ENCODE data around the gene EXTL1.

Gene EXTL1

DNA sequence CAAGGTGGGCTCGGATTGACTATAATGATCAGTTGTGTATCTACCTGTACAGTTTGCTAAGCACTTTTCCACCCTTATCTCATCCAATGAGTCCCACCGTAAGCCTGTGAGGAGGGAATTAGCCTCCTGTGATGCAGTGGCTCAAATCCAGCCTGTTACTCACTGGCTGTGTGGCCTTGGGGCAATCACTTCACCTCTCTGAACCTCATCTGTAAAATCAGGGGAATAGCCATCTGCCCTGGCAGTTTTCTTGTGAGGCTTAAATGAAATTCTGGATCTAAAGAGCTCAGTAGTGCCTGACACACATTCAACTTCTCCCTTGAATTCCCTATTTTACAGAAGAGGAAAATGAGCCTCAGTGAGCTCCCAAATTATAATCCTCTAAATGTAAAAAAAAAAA lies 7.4 kb upstream of the EXTL1 start:
- Mint-ChIP-seq H3K4me1 (peaks cover 10% of the 10 kb centered on the region), H3K36me3 (no peaks in the 10 kb centered on the region)

DNA sequence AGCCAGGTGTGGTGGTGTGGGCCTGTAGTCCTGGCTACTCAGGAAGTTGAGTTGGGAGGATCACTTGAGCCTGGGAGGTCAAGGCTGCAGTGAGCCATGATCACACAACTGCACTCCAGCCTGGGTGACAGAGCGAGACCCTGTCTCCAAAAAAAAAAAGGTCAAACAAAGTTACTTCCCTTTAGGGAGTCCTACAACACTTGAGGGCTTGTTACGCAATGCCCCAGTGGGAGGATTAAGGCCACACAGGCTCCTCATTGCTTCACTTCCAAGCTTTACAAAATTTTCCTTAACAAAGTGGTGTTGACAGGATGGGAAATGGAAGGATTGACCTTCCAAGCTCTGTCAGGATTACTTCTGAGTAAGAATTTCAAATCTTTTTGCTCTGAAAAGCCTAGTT lies 6.2 kb upstream of the EXTL1 start:
- H3K4me1 Mint-ChIP-seq, result peaks cover 5% of the 10 kb centered on the region
- H3K4me3 Mint-ChIP-seq, result no peak overlapping the region
- no peaks in the 10 kb centered on the region for H3K36me3 Mint-ChIP-seq
- H3K27me3 Mint-ChIP-seq, result peaks cover 9% of the 10 kb centered on the region
- no peak overlapping the region for H3K27ac Mint-ChIP-seq
- no peak for ATAC-seq
- no peaks in the 10 kb centered on the region for H3K9me3 Mint-ChIP-seq

More for the DNA sequence above, 7.4 kb upstream of the EXTL1 start:
- H3K27me3 Mint-ChIP-seq, result peaks cover 8% of the 10 kb centered on the region
- no peak for ATAC-seq
- H3K9me3 Mint-ChIP-seq, result no peaks in the 10 kb centered on the region
- no peak overlapping the region for H3K27ac Mint-ChIP-seq
- no peak overlapping the region for H3K4me3 Mint-ChIP-seq

GRCh38 chr1:26016258-26016952 lies 5.2 kb upstream of the EXTL1 start:
- Mint-ChIP-seq H3K36me3 (no peaks in the 10 kb centered on the region), H3K4me3 (no peak overlapping the region), H3K27me3 (peaks cover 12% of the 10 kb centered on the region), H3K4me1 (peaks cover 5% of the 10 kb centered on the region), H3K9me3 (no peaks in the 10 kb centered on the region), H3K27ac (no peak overlapping the region)
- peak; percentile 67 for ATAC-seq

GRCh38 chr1:26016953-26017545 lies 4.5 kb upstream of the EXTL1 start:
- Mint-ChIP-seq H3K27ac (no peak overlapping the region), H3K9me3 (no peaks in the 10 kb centered on the region), H3K36me3 (no peaks in the 10 kb centered on the region), H3K4me1 (peaks cover 5% of the 10 kb centered on the region), H3K27me3 (peaks cover 17% of the 10 kb centered on the region), H3K4me3 (no peak overlapping the region)
- no peak for ATAC-seq

- Mint-ChIP-seq H3K4me3 (no peak overlapping the region), H3K27me3 (peaks cover 17% of the 10 kb centered on the region), H3K36me3 (no peaks in the 10 kb centered on the region), H3K9me3 (no peaks in the 10 kb centered on the region), H3K4me1 (peaks cover 5% of the 10 kb centered on the region), H3K27ac (no peak overlapping the region)
- ATAC-seq, result no peak
These were observed 4.0 kb upstream of the EXTL1 start for GRCh38 chr1:26017606-26018005.

DNA sequence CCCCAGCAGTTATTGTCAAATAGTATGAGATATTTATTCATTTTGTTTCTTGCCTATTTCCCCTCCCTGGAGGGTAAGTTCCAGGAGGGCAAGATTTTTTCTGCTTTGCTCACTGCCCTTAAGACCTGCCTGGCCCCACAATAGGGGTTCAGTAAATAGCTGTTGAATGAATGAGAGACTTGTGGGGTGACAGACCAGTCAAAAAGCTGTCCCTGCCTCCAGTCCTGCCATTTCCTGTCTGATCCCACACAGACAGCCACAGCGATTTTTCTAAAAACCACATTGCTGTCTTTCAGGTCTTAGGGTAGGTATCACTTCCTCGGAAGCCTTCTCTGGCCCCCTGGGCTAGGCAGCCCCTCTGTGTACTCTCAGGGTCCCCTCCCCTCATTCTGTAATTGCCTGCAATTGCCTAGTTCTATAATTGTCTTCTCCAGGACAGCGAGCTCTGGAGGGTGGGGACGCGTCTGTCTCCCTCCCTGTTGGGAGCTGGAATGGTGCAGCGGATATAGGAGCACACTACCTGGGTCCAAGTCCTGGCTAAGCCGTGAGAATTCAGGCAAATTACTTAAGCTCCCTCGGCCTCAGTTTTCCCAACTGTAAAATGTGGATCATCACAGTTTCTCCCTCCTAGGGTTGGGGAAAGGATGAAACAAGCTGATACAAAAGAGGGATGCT lies 1.8 kb upstream of the EXTL1 start:
- H3K4me1 Mint-ChIP-seq, result peaks cover 5% of the 10 kb centered on the region
- H3K27me3 Mint-ChIP-seq, result peaks cover 17% of the 10 kb centered on the region
- ATAC-seq, result no peak
- no peaks in the 10 kb centered on the region for H3K9me3 Mint-ChIP-seq
- H3K4me3 Mint-ChIP-seq, result no peak overlapping the region
- no peaks in the 10 kb centered on the region for H3K36me3 Mint-ChIP-seq
- no peak overlapping the region for H3K27ac Mint-ChIP-seq

DNA sequence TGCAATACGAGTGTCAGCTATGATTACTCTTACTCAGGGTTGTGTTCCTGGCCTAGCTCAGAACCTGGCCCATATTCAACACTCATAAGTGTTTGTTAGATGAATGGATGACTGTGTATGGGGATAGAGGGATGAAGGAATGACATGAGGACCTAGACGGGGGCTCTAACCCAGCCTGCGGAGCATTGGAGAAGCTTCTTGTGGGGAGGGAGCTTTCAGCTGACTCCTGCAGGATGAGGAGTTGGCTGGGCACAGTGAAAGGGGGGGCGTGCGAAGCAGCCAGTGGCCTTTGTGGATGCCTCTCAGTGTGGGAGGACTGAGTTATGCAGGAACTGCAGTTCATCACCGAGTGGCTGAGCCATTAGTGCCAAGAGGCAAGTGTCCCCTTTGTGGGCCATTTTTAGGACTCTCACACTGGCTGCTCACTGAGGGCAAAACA lies 1.2 kb upstream of the EXTL1 start:
- peaks cover 17% of the 10 kb centered on the region for H3K27me3 Mint-ChIP-seq
- H3K4me1 Mint-ChIP-seq, result peaks cover 5% of the 10 kb centered on the region
- no peak for ATAC-seq
- no peaks in the 10 kb centered on the region for H3K36me3 Mint-ChIP-seq
- H3K4me3 Mint-ChIP-seq, result no peak overlapping the region
- no peaks in the 10 kb centered on the region for H3K9me3 Mint-ChIP-seq
- no peak overlapping the region for H3K27ac Mint-ChIP-seq

DNA sequence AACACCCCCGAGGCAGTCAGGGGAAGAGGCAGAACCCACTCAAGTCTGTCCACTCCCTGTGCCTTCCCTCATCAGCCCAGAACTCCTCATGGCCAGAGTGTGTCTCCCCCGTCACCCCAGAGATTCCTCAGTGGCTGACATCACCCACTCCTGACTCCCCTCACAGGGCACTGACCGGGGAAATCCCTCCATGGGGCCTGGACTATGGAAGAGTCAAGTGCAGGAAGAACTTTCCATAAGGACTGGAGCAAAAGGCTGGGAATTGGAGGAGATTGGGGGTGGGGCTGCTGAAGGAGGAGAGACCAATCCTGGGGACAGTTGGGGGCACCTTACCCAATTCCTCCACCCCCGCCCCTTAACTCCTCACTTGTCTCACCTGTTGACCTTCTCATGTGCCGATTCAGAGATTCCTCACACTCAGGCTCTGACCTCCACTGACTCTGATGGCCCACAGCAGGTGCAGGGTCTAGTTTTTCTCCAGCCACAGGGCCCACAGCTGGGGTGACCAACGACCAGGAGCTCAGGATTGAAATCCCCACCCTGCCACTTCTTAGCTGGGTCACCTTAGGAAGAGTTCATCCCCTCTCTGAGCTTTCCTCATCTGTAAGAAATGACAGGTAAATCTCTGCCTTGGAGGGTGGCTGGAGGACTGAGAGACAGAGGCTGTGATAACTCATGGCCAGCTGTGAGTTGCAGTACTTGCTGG lies 481 bp upstream of the EXTL1 start:
- H3K36me3 Mint-ChIP-seq, result no peaks in the 10 kb centered on the region
- H3K9me3 Mint-ChIP-seq, result no peaks in the 10 kb centered on the region
- no peak for ATAC-seq
- peaks cover 5% of the 10 kb centered on the region for H3K4me1 Mint-ChIP-seq
- H3K27ac Mint-ChIP-seq, result no peak overlapping the region
- H3K27me3 Mint-ChIP-seq, result peaks cover 17% of the 10 kb centered on the region
- H3K4me3 Mint-ChIP-seq, result no peak overlapping the region

DNA sequence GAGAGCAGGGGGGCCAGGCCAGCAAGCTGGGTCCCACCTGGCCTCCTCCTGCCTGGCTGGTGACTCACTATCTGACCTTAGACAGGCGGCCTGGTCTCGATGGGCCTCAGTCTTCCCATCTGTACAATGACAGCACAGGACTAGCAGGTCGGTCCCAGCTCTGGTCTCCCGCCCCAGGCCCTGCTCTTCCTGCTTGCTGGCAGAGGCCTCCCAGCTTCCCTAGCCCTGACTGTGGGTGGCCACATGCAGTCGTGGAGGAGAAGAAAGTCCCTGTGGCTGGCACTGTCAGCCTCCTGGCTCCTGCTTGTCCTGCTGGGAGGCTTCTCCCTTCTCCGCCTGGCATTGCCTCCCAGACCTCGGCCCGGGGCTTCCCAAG lies 817 bp downstream of the EXTL1 start:
- no peak for ATAC-seq
- no peak overlapping the region for H3K27ac Mint-ChIP-seq
- H3K4me1 Mint-ChIP-seq, result no peaks in the 10 kb centered on the region
- peaks cover 17% of the 10 kb centered on the region for H3K27me3 Mint-ChIP-seq
- H3K4me3 Mint-ChIP-seq, result no peak overlapping the region
- H3K36me3 Mint-ChIP-seq, result no peaks in the 10 kb centered on the region
- H3K9me3 Mint-ChIP-seq, result no peaks in the 10 kb centered on the region

- Mint-ChIP-seq H3K27me3 (peaks cover 17% of the 10 kb centered on the region), H3K4me3 (no peak overlapping the region), H3K36me3 (no peaks in the 10 kb centered on the region), H3K4me1 (no peaks in the 10 kb centered on the region), H3K27ac (no peak overlapping the region), H3K9me3 (no peaks in the 10 kb centered on the region)
- ATAC-seq, result no peak
These were observed 1.4 kb downstream of the EXTL1 start for GRCh38 chr1:26023009-26023408.

- Mint-ChIP-seq H3K27me3 (peaks cover 14% of the 10 kb centered on the region), H3K36me3 (no peaks in the 10 kb centered on the region), H3K9me3 (no peaks in the 10 kb centered on the region), H3K27ac (no peak overlapping the region), H3K4me1 (no peaks in the 10 kb centered on the region), H3K4me3 (no peak overlapping the region)
- ATAC-seq, result no peak
These were observed 2.3 kb downstream of the EXTL1 start for GRCh38 chr1:26023826-26024225.

- H3K9me3 Mint-ChIP-seq, result no peaks in the 10 kb centered on the region
These were observed 3.5 kb downstream of the EXTL1 start for GRCh38 chr1:26025060-26025459.

GRCh38 chr1:26025517-26025916 lies 3.9 kb downstream of the EXTL1 start:
- ATAC-seq, result no peak
- H3K9me3 Mint-ChIP-seq, result no peaks in the 10 kb centered on the region
- H3K36me3 Mint-ChIP-seq, result no peaks in the 10 kb centered on the region
- H3K4me3 Mint-ChIP-seq, result no peak overlapping the region
- H3K4me1 Mint-ChIP-seq, result no peaks in the 10 kb centered on the region
- peaks cover 25% of the 10 kb centered on the region for H3K27me3 Mint-ChIP-seq
- H3K27ac Mint-ChIP-seq, result no peak overlapping the region

More at GRCh38 chr1:26025060-26025459, 3.5 kb downstream of the EXTL1 start:
- Mint-ChIP-seq H3K27ac (no peak overlapping the region), H3K36me3 (no peaks in the 10 kb centered on the region), H3K27me3 (peaks cover 22% of the 10 kb centered on the region), H3K4me1 (no peaks in the 10 kb centered on the region), H3K4me3 (no peak overlapping the region)
- ATAC-seq, result no peak

DNA sequence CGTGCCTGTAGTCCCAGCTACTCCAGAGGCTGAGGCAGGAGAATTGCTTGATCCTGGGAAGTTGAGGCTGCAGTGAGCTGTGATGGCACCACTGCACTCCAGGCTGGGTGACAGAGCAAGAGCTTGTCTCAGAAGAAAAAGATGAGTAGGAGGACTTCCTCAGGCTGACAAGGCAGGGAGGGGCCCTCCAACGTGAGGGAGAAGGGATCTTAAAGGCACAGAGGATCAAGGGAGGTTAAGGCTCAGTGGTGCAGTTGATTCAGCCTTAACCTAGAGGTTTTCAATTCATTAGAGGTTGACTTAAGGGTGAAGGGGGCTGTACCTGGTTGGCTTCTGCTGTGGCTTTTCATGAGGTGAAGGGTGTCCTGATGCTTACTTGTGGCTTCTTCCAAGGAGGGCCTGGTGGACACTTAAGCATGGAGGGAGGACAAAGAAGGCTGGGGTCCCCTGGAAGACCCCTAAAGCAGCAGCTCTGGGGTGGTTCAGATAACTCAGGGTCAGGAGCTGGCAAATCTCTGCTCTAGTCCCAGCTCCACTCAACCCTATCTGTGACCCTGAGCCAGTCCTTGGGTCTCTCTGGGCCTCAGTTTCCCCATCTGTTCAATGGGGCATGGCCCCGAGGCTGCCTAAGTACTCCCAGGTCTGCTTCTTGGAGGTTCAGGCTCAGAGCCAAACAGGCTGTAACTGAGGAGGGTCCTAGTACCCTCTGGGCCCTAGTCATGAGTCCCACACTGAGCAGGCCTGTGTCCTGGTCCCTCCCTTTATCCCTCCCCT lies 6.3 kb downstream of the EXTL1 start:
- no peak overlapping the region for H3K27ac Mint-ChIP-seq
- no peak for ATAC-seq
- no peak overlapping the region for H3K4me3 Mint-ChIP-seq

GRCh38 chr1:26028490-26028980 lies 7.0 kb downstream of the EXTL1 start:
- Mint-ChIP-seq H3K4me3 (no peak overlapping the region), H3K36me3 (no peaks in the 10 kb centered on the region), H3K27ac (no peak overlapping the region), H3K9me3 (no peaks in the 10 kb centered on the region), H3K27me3 (peaks cover 27% of the 10 kb centered on the region), H3K4me1 (no peaks in the 10 kb centered on the region)
- ATAC-seq, result no peak

More for the DNA sequence above, 6.3 kb downstream of the EXTL1 start:
- Mint-ChIP-seq H3K9me3 (no peaks in the 10 kb centered on the region), H3K27me3 (peaks cover 26% of the 10 kb centered on the region), H3K4me1 (no peaks in the 10 kb centered on the region), H3K36me3 (no peaks in the 10 kb centered on the region)

Data from stimulated activated memory B cell treated with anti-CD40 and anti-IgM and Interleukin-4, amounts not matched to agents 10 μg/mL and 1 μg/mL and 100 μg/mL, for 72 hours (primary cell).